ENCODE measurements around the gene TEAD3.

Gene TEAD3

GRCh38 chr6:35468181-35468979, 28.5 kb downstream of the TEAD3 start, which contains the start of gene RPL10A:
Gene RPL10A (plus strand): TSS chr6:35468401. CDS start chr6:35468435, 34 bp downstream.
- H3K27me3 Mint-ChIP-seq (ENCODE audit: low read depth), result no peaks in the 10 kb centered on the region
- TF ChIP-seq, protein P1, sequence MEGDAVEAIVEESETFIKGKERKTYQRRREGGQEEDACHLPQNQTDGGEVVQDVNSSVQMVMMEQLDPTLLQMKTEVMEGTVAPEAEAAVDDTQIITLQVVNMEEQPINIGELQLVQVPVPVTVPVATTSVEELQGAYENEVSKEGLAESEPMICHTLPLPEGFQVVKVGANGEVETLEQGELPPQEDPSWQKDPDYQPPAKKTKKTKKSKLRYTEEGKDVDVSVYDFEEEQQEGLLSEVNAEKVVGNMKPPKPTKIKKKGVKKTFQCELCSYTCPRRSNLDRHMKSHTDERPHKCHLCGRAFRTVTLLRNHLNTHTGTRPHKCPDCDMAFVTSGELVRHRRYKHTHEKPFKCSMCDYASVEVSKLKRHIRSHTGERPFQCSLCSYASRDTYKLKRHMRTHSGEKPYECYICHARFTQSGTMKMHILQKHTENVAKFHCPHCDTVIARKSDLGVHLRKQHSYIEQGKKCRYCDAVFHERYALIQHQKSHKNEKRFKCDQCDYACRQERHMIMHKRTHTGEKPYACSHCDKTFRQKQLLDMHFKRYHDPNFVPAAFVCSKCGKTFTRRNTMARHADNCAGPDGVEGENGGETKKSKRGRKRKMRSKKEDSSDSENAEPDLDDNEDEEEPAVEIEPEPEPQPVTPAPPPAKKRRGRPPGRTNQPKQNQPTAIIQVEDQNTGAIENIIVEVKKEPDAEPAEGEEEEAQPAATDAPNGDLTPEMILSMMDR (IDR thresholded peaks at IDR 0.05; ENCODE audit: unreplicated experiment in 3 of 3), result peak; percentile 95 to 98 (median 97)
- peaks cover 36% of the 10 kb centered on the region for H3K4me1 Mint-ChIP-seq
- peaks cover 49% of the 10 kb centered on the region for H3K36me3 Mint-ChIP-seq (ENCODE audit: low read depth)
- no peaks in the 10 kb centered on the region for H3K9me3 Mint-ChIP-seq
- peak within 1 kb of the TSS; percentile 87 to 98 (median 96) for H3K27ac Mint-ChIP-seq
- H3K4me3 Mint-ChIP-seq, result peak within 1 kb of the TSS; percentile 87 to 98 (median 97)

DNA sequence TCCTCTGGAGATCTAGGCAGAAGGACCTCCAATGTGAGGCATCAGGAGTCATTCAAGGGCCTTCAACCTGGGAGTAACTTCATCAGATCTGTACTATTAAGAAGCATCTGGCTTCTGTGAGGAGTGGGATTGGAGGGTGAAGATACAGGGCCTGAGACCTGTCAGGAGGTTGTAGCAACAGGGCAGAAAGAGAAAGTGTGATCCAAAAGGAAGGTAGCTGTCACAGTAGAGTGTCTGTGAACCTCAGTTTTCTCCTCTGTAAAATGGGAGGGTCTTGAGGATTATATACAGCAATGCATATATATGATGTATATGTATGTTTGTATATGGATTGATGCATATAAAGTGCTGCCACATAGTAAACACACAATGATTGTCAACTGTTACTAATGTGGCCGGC, 31.2 kb downstream of the TEAD3 start:
- TF ChIP-seq, protein P1 (IDR thresholded peaks at IDR 0.05; ENCODE audit: unreplicated experiment in 3 of 3), result no peak
- H3K27ac Mint-ChIP-seq, result no peak overlapping the region
- peaks cover 43% of the 10 kb centered on the region for H3K36me3 Mint-ChIP-seq (ENCODE audit: low read depth)
- H3K9me3 Mint-ChIP-seq, result no peaks in the 10 kb centered on the region
- H3K27me3 Mint-ChIP-seq (ENCODE audit: low read depth), result no peaks in the 10 kb centered on the region
- peak overlapping the region in 2 of 3 experiments; percentile 19 to 42 for H3K4me3 Mint-ChIP-seq
- H3K4me1 Mint-ChIP-seq, result peaks cover 22% of the 10 kb centered on the region

DNA sequence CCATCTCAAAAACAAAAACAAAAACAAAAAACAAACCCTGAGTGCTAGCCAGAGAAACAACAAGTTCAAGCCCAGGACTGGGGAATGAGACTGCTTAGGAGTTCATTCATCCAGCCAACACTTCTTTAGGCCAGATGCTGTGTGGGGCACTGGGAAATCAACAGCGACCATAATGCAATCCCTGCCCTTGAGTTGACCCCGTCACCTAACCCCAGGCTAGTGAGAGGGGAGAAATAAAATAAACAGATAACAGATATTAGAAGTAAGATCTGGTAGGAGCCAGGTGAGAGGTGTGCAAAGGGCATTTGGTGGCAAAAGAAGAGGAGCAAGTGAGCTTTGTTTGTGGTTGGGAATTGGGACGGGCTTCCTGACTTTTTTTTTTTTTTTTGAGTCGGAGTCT, 33.6 kb downstream of the TEAD3 start:
- H3K27ac Mint-ChIP-seq, result no peak overlapping the region
- H3K36me3 Mint-ChIP-seq (ENCODE audit: low read depth), result peaks cover 42% of the 10 kb centered on the region
- no peaks in the 10 kb centered on the region for H3K9me3 Mint-ChIP-seq
- no peak overlapping the region for H3K4me3 Mint-ChIP-seq
- TF ChIP-seq, protein P1 (IDR thresholded peaks at IDR 0.05; ENCODE audit: unreplicated experiment in 3 of 3), result no peak
- H3K4me1 Mint-ChIP-seq, result peaks cover 15% of the 10 kb centered on the region
- H3K27me3 Mint-ChIP-seq (ENCODE audit: low read depth), result no peaks in the 10 kb centered on the region

- Mint-ChIP-seq H3K4me1 (peaks cover 15% of the 10 kb centered on the region), H3K9me3 (no peaks in the 10 kb centered on the region), H3K4me3 (no peak overlapping the region), H3K27ac (no peak overlapping the region), H3K36me3 (ENCODE audit: low read depth) (peaks cover 41% of the 10 kb centered on the region), H3K27me3 (ENCODE audit: low read depth) (no peaks in the 10 kb centered on the region)
- TF ChIP-seq, protein P1 (IDR thresholded peaks at IDR 0.05; ENCODE audit: unreplicated experiment in 3 of 3), result no peak
Measured at GRCh38 chr6:35461270-35461669, 35.6 kb downstream of the TEAD3 start.

DNA sequence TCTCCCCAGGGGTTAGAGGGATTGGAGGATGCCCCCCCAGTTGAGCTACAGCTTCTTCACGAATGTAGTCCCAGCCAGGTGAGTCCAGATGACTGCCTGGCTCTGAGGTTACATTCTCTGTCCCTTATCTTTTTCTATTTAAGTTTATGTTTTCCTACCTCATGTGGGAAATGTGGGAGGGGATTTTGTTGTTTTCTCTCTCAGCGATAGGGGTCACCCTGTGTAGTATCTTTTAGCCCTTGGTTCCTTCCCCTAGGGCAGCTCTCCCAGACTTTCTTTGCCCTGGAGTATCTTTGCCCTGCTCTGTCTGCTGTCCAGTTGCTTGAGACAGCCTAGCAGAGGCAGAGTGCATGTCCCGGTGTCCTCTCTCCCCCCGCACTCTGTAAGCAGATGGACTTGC, 39.0 kb downstream of the TEAD3 start:
- Mint-ChIP-seq H3K27me3 (ENCODE audit: low read depth) (no peaks in the 10 kb centered on the region), H3K9me3 (no peaks in the 10 kb centered on the region), H3K27ac (no peak overlapping the region), H3K36me3 (ENCODE audit: low read depth) (peaks cover 38% of the 10 kb centered on the region), H3K4me1 (peaks cover 40% of the 10 kb centered on the region), H3K4me3 (no peak overlapping the region)
- TF ChIP-seq, protein P1 (IDR thresholded peaks at IDR 0.05; ENCODE audit: unreplicated experiment in 3 of 3), result no peak
